Tibial nerve (tissue), 4 donors: Measurements from ENCODE around the gene PRKAR2A.

Source experiments
- CTCF ChIP-seq, 5 experiments: fragments of 200-600 bp in 3 of 5; fragments of 450-650 bp in 2 of 5; sonication (generic) in 3 of 5; IDR thresholded peaks; one replicate each; pipeline ENCODE4 v1.5.1; 2016 to 2019; ENCODE audit warnings: antibody characterized with exemption in 5 of 5, mild to moderate bottlenecking in 3 of 5, moderate library complexity in 2 of 5
- EP300 ChIP-seq, 2 donors: sonication (generic); formaldehyde crosslinking; IDR thresholded peaks; one replicate each; pipeline ENCODE4 v1.6.1; 2017; ENCODE audit warnings: antibody characterized with exemption in 2 of 2, mild to moderate bottlenecking in 1 of 2

GRCh38 chr3:48709051-48709461 is 138.6 kb downstream of the PRKAR2A start:
- TF ChIP-seq CTCF (IDR thresholded peaks at IDR 0.05) (no peak), EP300 (IDR thresholded peaks at IDR 0.05) (no peak)
